Liver (tissue), 3 donors: ENCODE measurements around the gene KLHL13.

Source experiments
- ATF3 ChIP-seq: IDR thresholded peaks from 2 replicates; pipeline ENCODE4 v1.6.1; 2016; ENCODE audit warnings: antibody characterized with exemption
- CTCF ChIP-seq: fragments of 150-350 bp; IDR thresholded peaks from 2 replicates; pipeline ENCODE4 v1.5.1; 2017; ENCODE audit warnings: improper control_type of control experiment, low read depth, low read length; ENCODE audit not compliant: missing input control
- GABPA ChIP-seq, 2 donors: IDR thresholded peaks in 1 of 2; conservative IDR thresholded peaks in 1 of 2; 2 replicates each; pipeline ENCODE4 v1.6.1; 2016; ENCODE audit warnings: antibody characterized with exemption in 2 of 2, mild to moderate bottlenecking in 1 of 2, moderate library complexity in 1 of 2
- HNF4G ChIP-seq: IDR thresholded peaks from 2 replicates; pipeline ENCODE4 v1.6.1; 2016; ENCODE audit warnings: antibody characterized with exemption
- JUND ChIP-seq, 2 donors: IDR thresholded peaks; 2 replicates each; pipeline ENCODE4 v1.6.1; 2016; ENCODE audit warnings: antibody characterized with exemption in 2 of 2
- MAX ChIP-seq: IDR thresholded peaks from 2 replicates; pipeline ENCODE4 v1.6.1; 2016; ENCODE audit warnings: antibody characterized with exemption
- RAD21 ChIP-seq, 2 donors: IDR thresholded peaks; 2 replicates each; pipeline ENCODE4 v1.6.1; 2016; ENCODE audit warnings: antibody characterized with exemption in 2 of 2, mild to moderate bottlenecking in 2 of 2
- REST ChIP-seq: IDR thresholded peaks from 2 replicates; pipeline ENCODE4 v1.6.1; 2016; ENCODE audit warnings: antibody characterized with exemption, mild to moderate bottlenecking
- TAF1 ChIP-seq: conservative IDR thresholded peaks from 2 replicates; pipeline ENCODE4 v1.6.1; 2016; ENCODE audit warnings: antibody characterized with exemption, mild to moderate bottlenecking
- YY1 ChIP-seq: IDR thresholded peaks from 2 replicates; pipeline ENCODE4 v1.6.1; 2016; ENCODE audit warnings: antibody characterized with exemption, mild to moderate bottlenecking
- ZBTB33 ChIP-seq: IDR thresholded peaks from 2 replicates; pipeline ENCODE4 v1.6.1; 2016; ENCODE audit warnings: antibody characterized with exemption
- donor health status: healthy.
- donor health status: healthy.

GRCh38 chrX:118148737-118149136 is 32.1 kb upstream of the KLHL13 start:
- no peak for TF ChIP-seq MAX
- TF ChIP-seq CTCF, result no peak
- no peak for TF ChIP-seq REST
- no peak for TF ChIP-seq ZBTB33
- TF ChIP-seq YY1, result no peak
- no peak for TF ChIP-seq RAD21 (IDR thresholded peaks at IDR 0.05)
- TF ChIP-seq HNF4G, result no peak
- no peak for TF ChIP-seq TAF1
- no peak for TF ChIP-seq GABPA (IDR thresholded peaks at IDR 0.05 in 1 of 2, conservative IDR thresholded peaks at IDR 0.05 in 1 of 2)
- no peak for TF ChIP-seq ATF3
- TF ChIP-seq JUND (IDR thresholded peaks at IDR 0.05), result no peak
